GM18507 (cell line): ENCODE results near the gene ROBO4.

Experiments used
- DNase-seq: peaks from one replicate; pipeline ENCODE4 v3.0.0; 2011; ENCODE audit warnings: low read depth; ENCODE audit not compliant: insufficient read length; ENCODE audit errors: extremely low spot score
- FAIRE-seq: peaks from 2 replicates; lab custom pipeline; 2011; peaks lifted over from hg19 to GRCh38; lab: Jason Lieb, UNC

ROBO4 gene

GRCh38 chr11:124864892-124865180 lies 32.8 kb downstream of the ROBO4 start:
- DNase-seq (no peak), FAIRE-seq (no peak)

- FAIRE-seq (no peak), DNase-seq (no peak)
Measured at GRCh38 chr11:124864176-124864891, 33.3 kb downstream of the ROBO4 start.

GRCh38 chr11:124863826-124864165 lies 33.9 kb downstream of the ROBO4 start:
- DNase-seq = no peak
- no peak for FAIRE-seq

DNA sequence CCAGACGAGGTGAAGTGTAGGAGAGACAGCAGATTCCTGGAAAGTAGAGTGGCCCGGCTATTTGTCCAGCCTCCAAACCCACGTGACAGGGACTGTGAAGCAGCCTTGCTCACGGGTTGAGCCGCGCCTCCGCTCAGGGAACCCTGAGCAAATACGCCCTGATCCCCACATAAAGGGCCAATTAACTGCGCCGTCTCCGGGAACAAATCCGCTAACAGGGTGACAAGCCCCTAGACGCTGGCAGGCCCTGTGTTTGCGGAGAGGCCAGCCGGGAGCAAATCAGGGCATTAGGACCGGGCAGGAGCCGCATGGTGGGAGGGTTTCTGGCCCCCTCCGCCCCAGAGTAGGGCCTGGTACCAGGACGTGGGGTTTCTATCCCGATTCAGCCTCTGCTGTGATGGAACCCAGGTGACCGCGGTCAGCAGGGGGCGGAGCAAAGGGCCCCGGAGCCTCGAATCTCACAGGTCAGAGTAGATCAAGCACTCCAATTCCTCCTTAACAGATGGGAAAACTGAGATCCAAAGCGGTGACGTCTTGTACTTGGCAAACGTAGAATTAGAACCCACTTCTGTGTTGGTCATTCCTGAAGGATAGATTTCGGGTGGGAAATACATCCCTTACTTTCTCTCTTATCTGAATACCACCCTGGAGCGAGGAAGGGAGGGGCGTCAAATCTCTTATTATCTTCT lies 34.4 kb downstream of the ROBO4 start:
- no peak for DNase-seq
- FAIRE-seq = no peak

GRCh38 chr11:124861670-124862069 lies 36.0 kb downstream of the ROBO4 start:
- DNase-seq = no peak

DNA sequence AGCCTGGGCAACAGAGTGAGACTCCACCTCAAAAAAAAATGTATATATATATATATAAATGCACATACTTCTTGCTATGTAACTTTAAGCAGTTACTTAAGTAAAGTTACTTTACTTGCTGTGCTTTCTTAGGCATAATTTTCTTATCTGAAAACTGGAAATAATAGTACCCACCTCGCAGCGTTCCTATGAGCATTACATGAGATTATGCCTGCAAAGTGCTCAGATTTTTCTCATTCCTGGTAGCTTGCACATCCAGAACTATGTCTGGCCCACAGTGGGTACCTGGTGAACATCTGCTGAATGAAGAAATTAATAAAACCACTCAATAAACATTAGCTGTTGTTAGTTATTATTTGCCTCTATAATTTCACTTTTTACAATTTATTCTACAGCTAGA lies 38.5 kb downstream of the ROBO4 start:
- DNase-seq = no peak
- FAIRE-seq = no peak

More at GRCh38 chr11:124861670-124862069, 36.0 kb downstream of the ROBO4 start:
- no peak for FAIRE-seq

- no peak for FAIRE-seq
- DNase-seq = no peak
Measured at GRCh38 chr11:124846070-124846673, 51.5 kb downstream of the ROBO4 start.

DNA sequence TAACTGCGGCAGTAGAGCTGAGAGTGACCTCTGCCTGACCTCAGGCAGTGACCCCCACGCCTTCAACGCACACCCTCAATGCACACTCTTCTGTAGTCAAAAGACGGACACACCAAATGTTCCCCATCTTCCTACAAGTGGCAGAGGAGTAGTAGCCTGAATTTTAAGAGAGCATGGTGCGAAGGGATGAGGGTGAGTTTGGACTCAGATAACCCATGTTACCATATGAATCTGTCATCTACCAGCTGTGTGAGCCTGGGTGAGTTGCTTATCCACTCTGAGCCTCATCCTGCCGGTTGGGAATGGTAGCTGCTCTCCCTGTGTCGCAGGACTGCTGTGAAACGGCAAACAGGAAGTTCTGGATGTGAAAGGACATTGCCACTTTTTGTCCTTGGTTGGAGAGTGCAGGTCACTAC lies 53.0 kb downstream of the ROBO4 start:
- no peak for DNase-seq
- no peak for FAIRE-seq

DNA sequence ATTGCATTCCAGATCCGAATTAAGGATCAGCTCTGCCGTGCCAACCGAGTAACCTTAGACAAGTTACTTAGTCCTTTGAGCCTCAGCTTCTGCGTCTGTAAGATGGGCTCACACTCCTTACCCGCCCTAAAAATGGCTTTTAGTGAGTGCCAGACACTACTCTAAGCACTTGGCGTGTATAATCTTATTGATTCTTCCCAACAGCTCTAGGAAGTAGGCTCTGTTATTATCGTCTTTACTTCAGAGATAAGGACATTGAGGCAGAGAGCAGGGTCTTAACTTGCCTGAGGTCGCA lies 54.1 kb downstream of the ROBO4 start:
- DNase-seq (no peak), FAIRE-seq (no peak)

- DNase-seq (no peak), FAIRE-seq (no peak)
Measured at GRCh38 chr11:124842305-124842704, 55.4 kb downstream of the ROBO4 start.

DNA sequence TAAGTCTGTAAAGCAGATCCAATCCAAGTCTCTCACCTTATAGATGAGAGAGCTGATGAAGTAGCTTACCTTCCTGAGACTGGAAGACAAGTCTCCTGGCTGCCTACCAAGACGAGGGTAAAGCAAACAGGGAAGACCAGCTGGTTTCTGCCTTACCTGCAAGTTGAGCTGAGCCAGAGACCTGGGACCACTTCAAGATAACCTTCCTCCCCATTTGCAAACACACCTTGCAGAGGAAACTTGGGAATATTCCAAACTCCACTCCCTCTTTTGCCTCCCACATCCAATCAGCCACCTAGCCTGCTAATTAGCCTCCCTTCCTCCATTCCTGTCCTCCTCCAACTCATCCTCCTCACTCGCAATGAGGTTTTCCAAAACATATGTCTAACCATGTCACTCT lies 55.8 kb downstream of the ROBO4 start:
- DNase-seq (no peak), FAIRE-seq (no peak)

- DNase-seq (no peak), FAIRE-seq (no peak)
Measured at GRCh38 chr11:124841201-124841600, 56.5 kb downstream of the ROBO4 start.

DNA sequence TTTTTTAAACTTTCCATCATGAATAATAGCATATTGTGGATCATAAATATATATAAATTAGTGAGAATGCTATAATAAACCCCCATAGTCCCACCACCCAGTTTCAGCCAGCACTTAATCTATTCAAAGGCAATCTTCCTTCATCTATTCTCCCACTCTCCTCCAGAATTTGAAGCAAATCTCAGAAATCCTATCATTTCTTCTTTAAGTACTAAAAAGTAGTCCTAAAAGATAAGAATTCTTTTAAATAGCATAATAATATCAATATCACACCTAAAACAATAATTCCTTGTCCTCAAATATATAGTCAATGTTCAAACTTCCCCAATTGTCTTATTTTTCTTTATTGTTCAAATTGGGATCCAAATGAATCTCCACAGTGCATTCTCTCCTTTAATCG lies 57.0 kb downstream of the ROBO4 start:
- FAIRE-seq (no peak), DNase-seq (no peak)

GRCh38 chr11:124839972-124840621 lies 57.6 kb downstream of the ROBO4 start:
- DNase-seq (no peak), FAIRE-seq (no peak)

DNA sequence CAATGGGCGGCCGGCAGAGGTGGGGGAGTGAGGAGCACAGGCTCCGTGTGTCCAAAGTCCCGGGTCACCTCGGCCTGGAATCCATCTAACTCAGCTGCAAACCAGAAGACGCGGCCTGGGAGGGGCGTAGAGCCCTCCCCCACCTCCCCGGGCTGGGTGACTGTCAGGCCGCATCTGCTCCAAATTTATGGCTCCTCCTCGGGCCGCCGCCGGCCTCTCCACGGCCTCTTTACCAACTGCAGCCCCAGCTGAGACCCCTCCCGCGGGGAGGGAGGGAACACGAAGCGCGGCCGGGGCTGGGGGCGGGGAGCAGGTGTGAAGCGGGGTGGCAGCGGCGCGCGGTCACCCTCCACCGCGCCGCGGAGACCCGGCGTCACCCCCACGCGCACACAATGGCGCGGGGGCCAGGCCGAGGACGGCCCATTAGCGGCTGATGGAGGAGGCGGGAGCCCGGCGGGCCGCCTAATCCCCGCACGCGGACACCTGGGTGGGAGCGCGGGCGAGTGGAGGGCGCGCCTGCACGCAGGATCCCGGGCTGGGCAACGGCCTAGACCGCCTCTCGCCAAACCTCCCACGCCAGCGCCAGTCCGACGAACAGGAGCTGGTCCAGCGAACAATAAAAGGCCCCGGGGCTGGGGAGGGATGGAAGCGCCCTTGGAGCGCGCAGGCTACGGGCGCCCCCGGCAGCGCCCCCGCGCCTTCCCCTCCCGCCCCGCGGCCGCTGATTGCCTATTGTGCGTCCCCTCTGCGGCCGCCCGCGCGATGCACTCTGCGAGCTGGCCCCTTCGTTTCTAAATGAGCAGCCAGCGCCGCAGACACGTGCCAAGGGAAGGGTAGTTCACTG lies 58.3 kb downstream of the ROBO4 start:
- FAIRE-seq (no peak), DNase-seq (no peak)

- DNase-seq (no peak), FAIRE-seq (no peak)
Measured at GRCh38 chr11:124838805-124839127, 58.9 kb downstream of the ROBO4 start.

DNA sequence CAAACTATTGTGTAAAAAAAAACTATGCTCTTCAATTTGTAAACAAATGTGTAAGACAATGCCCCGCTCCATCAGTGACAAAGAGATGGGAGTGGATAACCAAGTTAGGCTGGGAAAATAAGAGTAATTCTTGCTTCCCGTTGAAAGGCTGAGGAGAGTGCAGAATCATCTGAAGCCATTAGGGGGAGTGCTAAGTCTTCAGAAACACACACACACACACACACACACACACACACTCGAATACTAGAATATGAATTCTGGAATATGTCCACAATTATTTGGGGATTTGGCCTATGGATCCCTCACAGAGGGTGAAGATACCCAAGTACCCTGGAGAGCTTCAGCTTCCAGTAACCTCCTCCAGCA lies 60.2 kb downstream of the ROBO4 start:
- no peak for FAIRE-seq
- DNase-seq = peak; percentile 9

- FAIRE-seq = no peak
- DNase-seq = no peak
Measured at GRCh38 chr11:124835918-124836317, 61.7 kb downstream of the ROBO4 start.

DNA sequence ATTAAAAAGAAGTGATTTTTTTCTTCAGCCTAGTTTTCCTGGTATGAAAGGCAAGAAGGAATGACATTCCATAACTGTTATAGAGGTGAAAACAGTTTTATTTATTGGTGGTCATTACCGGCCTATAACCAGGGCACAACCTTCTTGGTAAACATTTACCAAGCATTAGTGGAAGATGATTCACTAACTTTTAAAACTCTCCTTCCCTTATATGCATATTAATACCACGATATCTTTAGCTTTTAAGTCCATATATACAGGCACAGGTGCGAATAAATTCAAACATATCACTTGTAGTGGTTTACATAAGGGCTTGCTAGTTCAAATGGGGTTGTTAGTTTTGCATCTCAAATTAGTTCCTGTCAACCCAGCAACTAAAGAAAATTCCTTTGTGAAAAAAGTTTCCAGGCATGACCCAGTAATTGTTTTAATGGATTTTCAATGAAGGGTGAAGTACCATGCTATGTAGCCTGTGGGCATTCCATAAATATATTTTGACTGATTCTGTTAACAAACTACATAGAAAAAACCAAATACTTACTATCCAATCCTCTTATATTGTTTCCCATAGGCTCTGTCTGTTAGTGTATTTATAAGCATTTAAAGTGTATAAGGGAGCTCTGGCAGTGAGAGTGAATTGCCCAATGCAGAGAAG lies 63.0 kb downstream of the ROBO4 start:
- FAIRE-seq (no peak), DNase-seq (no peak)
